Neural cell (in vitro differentiated cells): ENCODE measurements around the gene GBP4.

Experiments
- EZH2 ChIP-seq: fragments of 200-600, 300-800 bp; shearing (Covaris generic), sonication (generic); IDR thresholded peaks from 2 replicates; pipeline ENCODE4 v1.6.1; 2014; ENCODE audit warnings: antibody characterized with exemption, low read length, borderline replicate concordance, mild to moderate bottlenecking; ENCODE audit not compliant: insufficient read depth, poor library complexity, severe bottlenecking
- MXI1 ChIP-seq: fragments of 450-650 bp; conservative IDR thresholded peaks from 2 replicates; pipeline ENCODE4 v1.6.1; 2014; ENCODE audit warnings: antibody characterized with exemption, mild to moderate bottlenecking; ENCODE audit not compliant: poor library complexity, severe bottlenecking
- POLR2AphosphoS5 ChIP-seq: IDR thresholded peaks from 2 replicates; pipeline ENCODE4 v1.6.1; 2012
- RAD21 ChIP-seq: fragments of 450-650 bp; conservative IDR thresholded peaks from 2 replicates; pipeline ENCODE4 v1.6.1; 2014; ENCODE audit warnings: antibody characterized with exemption, mild to moderate bottlenecking, moderate library complexity
- TF ChIP-seq, protein P1 (sequence below): fragments of 450-650 bp; IDR thresholded peaks from 2 replicates; pipeline ENCODE4 v1.5.1; 2014; ENCODE audit warnings: antibody characterized with exemption, mild to moderate bottlenecking, moderate library complexity; ENCODE audit not compliant: poor library complexity, severe bottlenecking

DNA sequence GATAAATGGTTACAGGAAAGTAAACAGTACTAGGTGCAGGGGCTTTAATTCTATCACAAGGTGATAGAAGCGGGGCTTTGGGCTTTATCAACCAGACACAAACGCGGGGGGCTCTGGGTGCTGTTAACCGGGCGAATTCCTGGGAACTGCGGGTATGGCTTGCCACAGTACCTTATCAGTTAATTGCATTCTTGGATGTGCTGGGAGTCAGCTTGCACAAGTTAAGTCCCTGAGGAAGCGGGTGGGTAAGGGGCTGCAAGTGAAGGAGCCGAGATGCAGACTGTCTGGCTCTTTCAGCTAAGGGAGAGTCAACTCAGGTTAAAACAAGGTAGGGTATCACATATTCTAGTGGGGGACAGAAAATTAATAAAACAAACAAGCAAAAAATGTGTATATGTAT, 661 bp downstream of the GBP4 start:
- no peak for TF ChIP-seq EZH2
- TF ChIP-seq, protein P1, sequence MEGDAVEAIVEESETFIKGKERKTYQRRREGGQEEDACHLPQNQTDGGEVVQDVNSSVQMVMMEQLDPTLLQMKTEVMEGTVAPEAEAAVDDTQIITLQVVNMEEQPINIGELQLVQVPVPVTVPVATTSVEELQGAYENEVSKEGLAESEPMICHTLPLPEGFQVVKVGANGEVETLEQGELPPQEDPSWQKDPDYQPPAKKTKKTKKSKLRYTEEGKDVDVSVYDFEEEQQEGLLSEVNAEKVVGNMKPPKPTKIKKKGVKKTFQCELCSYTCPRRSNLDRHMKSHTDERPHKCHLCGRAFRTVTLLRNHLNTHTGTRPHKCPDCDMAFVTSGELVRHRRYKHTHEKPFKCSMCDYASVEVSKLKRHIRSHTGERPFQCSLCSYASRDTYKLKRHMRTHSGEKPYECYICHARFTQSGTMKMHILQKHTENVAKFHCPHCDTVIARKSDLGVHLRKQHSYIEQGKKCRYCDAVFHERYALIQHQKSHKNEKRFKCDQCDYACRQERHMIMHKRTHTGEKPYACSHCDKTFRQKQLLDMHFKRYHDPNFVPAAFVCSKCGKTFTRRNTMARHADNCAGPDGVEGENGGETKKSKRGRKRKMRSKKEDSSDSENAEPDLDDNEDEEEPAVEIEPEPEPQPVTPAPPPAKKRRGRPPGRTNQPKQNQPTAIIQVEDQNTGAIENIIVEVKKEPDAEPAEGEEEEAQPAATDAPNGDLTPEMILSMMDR: no peak
- no peak for TF ChIP-seq RAD21
- TF ChIP-seq POLR2AphosphoS5: no peak
- TF ChIP-seq MXI1: no peak
